OCI-LY3 (cell line): ENCODE data around the gene BRD1.

Source experiments
- CTCF ChIP-seq: fragments of 200-600, 300-600 bp; sonication (generic); IDR thresholded peaks from 2 replicates; pipeline ENCODE4 v1.5.1; 2014; ENCODE audit warnings: antibody characterized with exemption, low read length, low read depth
- EZH2phosphoT487 ChIP-seq: fragments of 200-600 bp; shearing (Covaris generic); IDR thresholded peaks from 2 replicates; pipeline ENCODE4 v1.6.1; 2018; ENCODE audit warnings: antibody characterized with exemption, mixed run types, low read depth

GRCh38 chr22:49723478-49724029, 104.1 kb downstream of the BRD1 start:
- TF ChIP-seq CTCF (no peak), EZH2phosphoT487 (no peak)
